IPS-20b (cell line): ENCODE measurements around the gene CPT1B.

Experiments used
- H3K27ac ChIP-seq: one replicate; pipeline ENCODE4 v1.5.1; 2013; ENCODE audit warnings: low read length
- H3K27me3 ChIP-seq: 2 replicates; pipeline ENCODE4 v1.6.1; 2013; ENCODE audit warnings: mild to moderate bottlenecking, low read length, inconsistent platforms; ENCODE audit not compliant: insufficient read depth
- H3K36me3 ChIP-seq: 2 replicates; pipeline ENCODE4 v1.6.1; 2013; ENCODE audit warnings: low read depth, mild to moderate bottlenecking, inconsistent platforms, low read length, moderate library complexity; ENCODE audit not compliant: insufficient read depth
- H3K4me1 ChIP-seq: 2 replicates; pipeline ENCODE4 v1.6.1; 2013; ENCODE audit warnings: mild to moderate bottlenecking, control low read depth, inconsistent platforms, low read length, moderate library complexity; ENCODE audit not compliant: insufficient read depth
- H3K4me3 ChIP-seq: 2 replicates; pipeline ENCODE4 v1.5.1; 2013; ENCODE audit warnings: mild to moderate bottlenecking, low read length, inconsistent platforms
- H3K9ac ChIP-seq: 2 replicates; pipeline ENCODE4 v1.6.1; 2013; ENCODE audit warnings: low read depth, mild to moderate bottlenecking, inconsistent platforms, low read length, moderate library complexity
- H3K9me3 ChIP-seq: 2 replicates; pipeline ENCODE4 v1.6.1; 2013; ENCODE audit warnings: mild to moderate bottlenecking, low read depth, low read length, inconsistent platforms; ENCODE audit not compliant: insufficient read depth

The CPT1B gene

GRCh38 chr22:50561401-50562358, 16.5 kb downstream of the CPT1B start:
- Histone ChIP-seq H3K4me3 (no peak overlapping the region), H3K27ac (no peak overlapping the region), H3K9ac (no peak overlapping the region), H3K9me3 (no peaks in the 10 kb centered on the region), H3K27me3 (peaks cover 38% of the 10 kb centered on the region), H3K36me3 (no peaks in the 10 kb centered on the region), H3K4me1 (no peaks in the 10 kb centered on the region)

- Histone ChIP-seq H3K36me3 (no peaks in the 10 kb centered on the region), H3K9ac (no peak overlapping the region), H3K27ac (no peak overlapping the region), H3K9me3 (no peaks in the 10 kb centered on the region), H3K4me1 (peaks cover 2% of the 10 kb centered on the region; the same call in 1 of the 2 replicates), H3K4me3 (no peak overlapping the region), H3K27me3 (peaks cover 34% of the 10 kb centered on the region)
Observed at GRCh38 chr22:50560034-50560433, 18.2 kb downstream of the CPT1B start.

- H3K27me3 ChIP-seq: peaks cover 15% of the 10 kb centered on the region
- H3K9me3 ChIP-seq: no peaks in the 10 kb centered on the region
- peaks cover 2% of the 10 kb centered on the region; the same call in 1 of the 2 replicates for H3K4me1 ChIP-seq
- H3K27ac ChIP-seq: no peak overlapping the region
- no peaks in the 10 kb centered on the region for H3K36me3 ChIP-seq
- H3K4me3 ChIP-seq: no peak overlapping the region
- no peak overlapping the region for H3K9ac ChIP-seq
Observed at GRCh38 chr22:50556703-50557102, 21.5 kb downstream of the CPT1B start.

- no peak overlapping the region for H3K4me3 ChIP-seq
- no peaks in the 10 kb centered on the region for H3K9me3 ChIP-seq
- H3K27me3 ChIP-seq: 0 out of 2 replicates have a peak, but pooled peaks cover under 1% of the 10 kb centered on the region
- peaks cover 2% of the 10 kb centered on the region; the same call in 1 of the 2 replicates for H3K4me1 ChIP-seq
- H3K27ac ChIP-seq: no peak overlapping the region
- no peaks in the 10 kb centered on the region for H3K36me3 ChIP-seq
- H3K9ac ChIP-seq: no peak overlapping the region
Observed at GRCh38 chr22:50553310-50553709, 24.9 kb downstream of the CPT1B start.

- no peaks in the 10 kb centered on the region for H3K9me3 ChIP-seq
- peaks cover 2% of the 10 kb centered on the region; the same call in 1 of the 2 replicates for H3K4me1 ChIP-seq
- no peak overlapping the region for H3K4me3 ChIP-seq
- no peaks in the 10 kb centered on the region for H3K36me3 ChIP-seq
- H3K9ac ChIP-seq: no peak overlapping the region
- no peaks in the 10 kb centered on the region for H3K27me3 ChIP-seq
- no peak overlapping the region for H3K27ac ChIP-seq
Observed at GRCh38 chr22:50551160-50551752, 27.0 kb downstream of the CPT1B start.

GRCh38 chr22:50550395-50550794, 27.8 kb downstream of the CPT1B start:
- Histone ChIP-seq H3K4me3 (no peak overlapping the region), H3K9ac (no peak overlapping the region), H3K4me1 (peaks cover 2% of the 10 kb centered on the region; the same call in 1 of the 2 replicates), H3K9me3 (no peaks in the 10 kb centered on the region), H3K27me3 (peaks cover 6% of the 10 kb centered on the region; the same call in 1 of the 2 replicates), H3K27ac (no peak overlapping the region), H3K36me3 (no peaks in the 10 kb centered on the region)

- Histone ChIP-seq H3K9ac (no peak overlapping the region), H3K27ac (no peak overlapping the region), H3K9me3 (no peaks in the 10 kb centered on the region), H3K27me3 (peaks cover 18% of the 10 kb centered on the region), H3K36me3 (no peaks in the 10 kb centered on the region), H3K4me3 (no peak overlapping the region), H3K4me1 (no peaks in the 10 kb centered on the region; the same call in 1 of the 2 replicates)
Observed at GRCh38 chr22:50548921-50549790, 29.1 kb downstream of the CPT1B start.

- Histone ChIP-seq H3K36me3 (no peaks in the 10 kb centered on the region), H3K9ac (no peak overlapping the region), H3K4me1 (no peaks in the 10 kb centered on the region; the same call in 1 of the 2 replicates), H3K27ac (no peak overlapping the region), H3K27me3 (peaks cover 26% of the 10 kb centered on the region), H3K4me3 (no peak overlapping the region), H3K9me3 (no peaks in the 10 kb centered on the region)
Observed at GRCh38 chr22:50548040-50548920, 29.9 kb downstream of the CPT1B start.

- H3K36me3 ChIP-seq: no peaks in the 10 kb centered on the region
- H3K27ac ChIP-seq: no peak overlapping the region
- no peak overlapping the region for H3K9ac ChIP-seq
- no peaks in the 10 kb centered on the region; the same call in 1 of the 2 replicates for H3K4me1 ChIP-seq
- no peaks in the 10 kb centered on the region for H3K9me3 ChIP-seq
- H3K4me3 ChIP-seq: no peak overlapping the region
- H3K27me3 ChIP-seq: peaks cover 26% of the 10 kb centered on the region
Observed at GRCh38 chr22:50547263-50547985, 30.8 kb downstream of the CPT1B start.
